HG03064 (cell line): ENCODE data around the gene ATG4A.

ENCODE experiments used
- ATAC-seq: cut with Tn5 transposase; IDR thresholded peaks from one replicate; pipeline ENCODE4 v1.9.1; 2021; ENCODE audit warnings: low read depth; ENCODE audit not compliant: unreplicated experiment

The ATG4A gene

GRCh38 chrX:108091264-108091877, at the start of gene ATG4A, which contains the start of gene PSMD10:
Gene ATG4A (plus strand): TSS chrX:108091778. CDS start chrX:108091827, 49 bp downstream.
Gene PSMD10 (minus strand): TSS chrX:108091542. CDS start chrX:108091520, 22 bp downstream.
- ATAC-seq: peak; percentile 96

GRCh38 chrX:108044554-108045256, 46.9 kb upstream of the ATG4A start, which contains the start of gene VSIG1:
Gene VSIG1 (plus strand): TSS chrX:108045065. CDS start chrX:108045131, 66 bp downstream.
- no peak for ATAC-seq

GRCh38 chrX:108049649-108050048, 41.9 kb upstream of the ATG4A start:
- no peak for ATAC-seq

- no peak for ATAC-seq
Measured at GRCh38 chrX:108053218-108053617, 38.4 kb upstream of the ATG4A start.

- ATAC-seq: no peak
Measured at GRCh38 chrX:108055546-108055945, 36.0 kb upstream of the ATG4A start.

- ATAC-seq: no peak
Measured at GRCh38 chrX:108059801-108060200, 31.8 kb upstream of the ATG4A start.

- ATAC-seq: no peak
Measured at GRCh38 chrX:108064001-108064400, 27.6 kb upstream of the ATG4A start.

GRCh38 chrX:108064613-108065012, 27.0 kb upstream of the ATG4A start:
- no peak for ATAC-seq

- no peak for ATAC-seq
Measured at GRCh38 chrX:108068121-108068520, 23.5 kb upstream of the ATG4A start.

GRCh38 chrX:108070891-108071290, 20.7 kb upstream of the ATG4A start:
- ATAC-seq: no peak

GRCh38 chrX:108071578-108071977, 20.0 kb upstream of the ATG4A start:
- ATAC-seq: no peak

- ATAC-seq: no peak
Measured at GRCh38 chrX:108072746-108073145, 18.8 kb upstream of the ATG4A start.

GRCh38 chrX:108081110-108081509, 10.5 kb upstream of the ATG4A start:
- ATAC-seq: no peak

GRCh38 chrX:108087792-108088191, 3.8 kb upstream of the ATG4A start:
- ATAC-seq: no peak

GRCh38 chrX:108088511-108088910, 3.1 kb upstream of the ATG4A start:
- ATAC-seq: no peak

- ATAC-seq: peak; percentile 1
Measured at GRCh38 chrX:108090491-108091263, 901 bp upstream of the ATG4A start.

- peak; percentile 33 for ATAC-seq
Measured at GRCh38 chrX:108091878-108092291, 307 bp downstream of the ATG4A start.

GRCh38 chrX:108097380-108097779, 5.8 kb downstream of the ATG4A start:
- no peak for ATAC-seq

GRCh38 chrX:108105473-108105872, 13.9 kb downstream of the ATG4A start:
- ATAC-seq: no peak

- ATAC-seq: no peak
Measured at GRCh38 chrX:108114541-108114940, 23.0 kb downstream of the ATG4A start.

GRCh38 chrX:108117988-108118387, 26.4 kb downstream of the ATG4A start:
- no peak for ATAC-seq
